HEK293 (cell line): ENCODE results near the gene DNASE2.

ENCODE experiments used
- CTCF ChIP-seq: fragments of 450-650 bp; formaldehyde crosslinking; IDR thresholded peaks from 2 replicates; pipeline ENCODE4 v1.5.1; 2016; ENCODE audit warnings: missing biosample characterization, missing genetic modification characterization
- ZBTB1 ChIP-seq: fragments of 450-650 bp; formaldehyde crosslinking; IDR thresholded peaks from 2 replicates; pipeline ENCODE4 v1.5.1; 2016; ENCODE audit warnings: missing biosample characterization, missing genetic modification characterization
- ZNF140 ChIP-seq: fragments of 450-650 bp; formaldehyde crosslinking; IDR thresholded peaks from 2 replicates; pipeline ENCODE4 v1.5.1; 2016; ENCODE audit warnings: missing biosample characterization, missing genetic modification characterization
- ZNF530 ChIP-seq: fragments of 450-650 bp; formaldehyde crosslinking; IDR thresholded peaks from 2 replicates; pipeline ENCODE4 v1.5.1; 2016; ENCODE audit warnings: low read depth, missing biosample characterization, missing genetic modification characterization
- ZNF629 ChIP-seq: fragments of 450-650 bp; formaldehyde crosslinking; IDR thresholded peaks from 2 replicates; pipeline ENCODE4 v1.5.1; 2017; ENCODE audit warnings: missing biosample characterization, missing genetic modification characterization
- TF ChIP-seq, protein P1 (sequence below): fragments of 450-650 bp; formaldehyde crosslinking; IDR thresholded peaks from 2 replicates; pipeline ENCODE4 v1.5.1; 2016; ENCODE audit warnings: missing biosample characterization, missing genetic modification characterization

DNA sequence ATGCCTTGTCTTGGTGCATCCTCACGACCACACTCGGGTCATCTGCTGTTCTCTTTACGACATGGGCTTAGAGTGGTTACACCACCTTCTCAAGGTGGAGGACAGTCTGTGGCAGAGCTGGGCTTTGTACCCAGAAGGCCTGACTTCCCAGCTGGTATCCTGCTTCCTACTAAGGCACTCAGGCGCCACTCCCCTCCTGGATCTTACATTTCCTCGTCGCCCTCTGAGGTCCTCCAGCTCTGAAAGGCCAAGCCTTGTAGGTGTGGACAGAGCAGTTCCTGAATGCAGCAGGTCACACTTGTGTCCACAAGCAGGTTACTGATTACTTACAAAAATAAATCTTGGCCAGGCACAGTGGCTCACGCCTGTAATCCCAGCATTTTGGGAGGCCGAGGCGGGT is 25.9 kb upstream of the DNASE2 start:
- TF ChIP-seq ZBTB1 (tag by site-specific recombination) (no peak), ZNF140 (tag by site-specific recombination) (no peak), CTCF (tag by site-specific recombination) (no peak), ZNF530 (tag by site-specific recombination) (no peak), ZNF629 (no peak)
- TF ChIP-seq, protein P1, sequence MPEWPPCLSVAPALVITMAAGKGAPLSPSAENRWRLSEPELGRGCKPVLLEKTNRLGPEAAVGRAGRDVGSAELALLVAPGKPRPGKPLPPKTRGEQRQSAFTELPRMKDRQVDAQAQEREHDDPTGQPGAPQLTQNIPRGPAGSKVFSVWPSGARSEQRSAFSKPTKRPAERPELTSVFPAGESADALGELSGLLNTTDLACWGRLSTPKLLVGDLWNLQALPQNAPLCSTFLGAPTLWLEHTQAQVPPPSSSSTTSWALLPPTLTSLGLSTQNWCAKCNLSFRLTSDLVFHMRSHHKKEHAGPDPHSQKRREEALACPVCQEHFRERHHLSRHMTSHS (tag by site-specific recombination), result no peak
